Measurements from ENCODE around the gene LYL1. TPM values are rescaled to one million over a fixed set of nuclear protein-coding genes. Genes with fewer than 3 reads are reported as not detected.

LYL1 gene
- total and polyA plus RNA-seq, 2 donors (not counting 3 experiments of a cell fraction or from before 2014, with no cell fraction given) = 74.4 to 87.3 TPM

- Histone ChIP-seq H3K9me1 (replicated peaks; ENCODE audit: control insufficient read depth, extremely low read depth, insufficient read depth, low read length) (no peaks in the 10 kb centered on the region), H3K27me3 (ENCODE audit: control insufficient read depth in 2 of 2, insufficient read depth in 2 of 2, low read length in 2 of 2) (no peaks in the 10 kb centered on the region), H3K36me3 (ENCODE audit: control insufficient read depth in 2 of 2, extremely low read depth in 1 of 2, insufficient read depth in 2 of 2, low read length in 2 of 2) (peaks cover 3 to 8% of the 10 kb centered on the region in 2 experiments), H3K4me1 (ENCODE audit: control insufficient read depth, extremely low read depth, insufficient read depth, low read length) (peaks cover 45% of the 10 kb centered on the region), H3K9ac (replicated peaks; ENCODE audit: extremely low read depth, insufficient read depth, low read length) (peak overlapping the region; percentile 69), H3K79me2 (ENCODE audit: control insufficient read depth, insufficient read depth, low read length) (peaks cover 30% of the 10 kb centered on the region), H3K4me2 (ENCODE audit: insufficient read depth, low read length) (no peak overlapping the region), H4K20me1 (replicated peaks; ENCODE audit: control insufficient read depth, extremely low read depth, insufficient read depth, low read length) (no peaks in the 10 kb centered on the region), H3K9me3 (replicated peaks; ENCODE audit: control insufficient read depth, insufficient read depth, low read length) (no peaks in the 10 kb centered on the region), H3K27ac (ENCODE audit: insufficient read depth, low read depth, low read length) (peak overlapping the region; percentile 99), H3K4me3 (replicated peaks in 1 of 3; ENCODE audit: insufficient read depth in 1 of 3, low read depth in 1 of 3, low read length in 3 of 3) (no peak overlapping the region), H2AFZ (ENCODE audit: low read depth, low read length) (no peak overlapping the region)
- ChIA-PET CTCF (interaction anchor here (0.8 to 3.6 kb wide), 9 partner anchors 9 to 138 kb away, joined by 3 to 24 read pairs (median 6); partner anchors contain the start of genes NACC1 and TRMT1), POLR2A (interaction anchor here (1.2 to 3.2 kb wide), 2 partner anchors 10 to 14 kb away, joined by 3 to 6 read pairs; partner anchors contain the start of gene NACC1)
- peak; percentile 29 for DNase-seq (ENCODE audit: low read depth, low spot score)
- BruUV-seq (replicated peaks) = no TSS peak
- intact Hi-C loops (cut with micrococcal nuclease) = loop anchor here (2.0 to 5.0 kb wide), 3 partner anchors 144 to 904 kb away; partner anchors contain the start of gene RFX1
- no peak for TF ChIP-seq POLR2AphosphoS5 (IDR thresholded peaks at IDR 0.05; ENCODE audit: insufficient read depth, low read depth, low read length)
- TF ChIP-seq JUN (IDR thresholded peaks at IDR 0.05; ENCODE audit: borderline replicate concordance, insufficient read depth, insufficient read length, low read depth) = no peak
- TF ChIP-seq POLR2A (IDR thresholded peaks at IDR 0.05; ENCODE audit: low read depth, low read length) = no peak
- no peak for TF ChIP-seq FOS (IDR thresholded peaks at IDR 0.05; ENCODE audit: borderline replicate concordance, insufficient read depth, low read length)
- TF ChIP-seq GATA2 (IDR thresholded peaks at IDR 0.05; ENCODE audit: insufficient read depth, insufficient read length, low read depth, low read length) = no peak
- no peak for TF ChIP-seq MYC (IDR thresholded peaks at IDR 0.05; ENCODE audit: low read depth, low read length)
- TF ChIP-seq CTCF (IDR thresholded peaks at IDR 0.05; ENCODE audit: extremely low read depth in 1 of 2, insufficient read depth in 1 of 2, low read depth in 1 of 2, low read length in 2 of 2) = no peak
- no peak for TF ChIP-seq EZH2 (IDR thresholded peaks at IDR 0.05; ENCODE audit: borderline replicate concordance, low read depth, low read length, severe bottlenecking)
- TF ChIP-seq, protein P1, sequence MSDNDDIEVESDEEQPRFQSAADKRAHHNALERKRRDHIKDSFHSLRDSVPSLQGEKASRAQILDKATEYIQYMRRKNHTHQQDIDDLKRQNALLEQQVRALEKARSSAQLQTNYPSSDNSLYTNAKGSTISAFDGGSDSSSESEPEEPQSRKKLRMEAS (IDR thresholded peaks at IDR 0.05; ENCODE audit: insufficient read depth, insufficient read length) = no peak
- dilution Hi-C loops (cut with MboI; ENCODE audit: extremely low pct_ligation_motif_present, low sequenced_read_pairs) = no loop called here
- peak; percentile 35 for FAIRE-seq
These were observed 1.1 kb upstream of the LYL1 start for GRCh38 chr19:13103581-13104359.

Data from endothelial cell of umbilical vein (primary cell).